GM18868 (cell line): Measurements from ENCODE around the gene SYT8.
"Not testable (repeated sequence)": the region's sequence is repeated elsewhere in the genome, so short reads cannot be mapped to it uniquely, and the experiment has no call there.

Experiments used
- ATAC-seq: cut with Tn5 transposase; IDR thresholded peaks from one replicate; pipeline ENCODE4 v1.9.1; 2021; ENCODE audit warnings: mild to moderate bottlenecking, moderate library complexity; ENCODE audit not compliant: unreplicated experiment

SYT8 gene

DNA sequence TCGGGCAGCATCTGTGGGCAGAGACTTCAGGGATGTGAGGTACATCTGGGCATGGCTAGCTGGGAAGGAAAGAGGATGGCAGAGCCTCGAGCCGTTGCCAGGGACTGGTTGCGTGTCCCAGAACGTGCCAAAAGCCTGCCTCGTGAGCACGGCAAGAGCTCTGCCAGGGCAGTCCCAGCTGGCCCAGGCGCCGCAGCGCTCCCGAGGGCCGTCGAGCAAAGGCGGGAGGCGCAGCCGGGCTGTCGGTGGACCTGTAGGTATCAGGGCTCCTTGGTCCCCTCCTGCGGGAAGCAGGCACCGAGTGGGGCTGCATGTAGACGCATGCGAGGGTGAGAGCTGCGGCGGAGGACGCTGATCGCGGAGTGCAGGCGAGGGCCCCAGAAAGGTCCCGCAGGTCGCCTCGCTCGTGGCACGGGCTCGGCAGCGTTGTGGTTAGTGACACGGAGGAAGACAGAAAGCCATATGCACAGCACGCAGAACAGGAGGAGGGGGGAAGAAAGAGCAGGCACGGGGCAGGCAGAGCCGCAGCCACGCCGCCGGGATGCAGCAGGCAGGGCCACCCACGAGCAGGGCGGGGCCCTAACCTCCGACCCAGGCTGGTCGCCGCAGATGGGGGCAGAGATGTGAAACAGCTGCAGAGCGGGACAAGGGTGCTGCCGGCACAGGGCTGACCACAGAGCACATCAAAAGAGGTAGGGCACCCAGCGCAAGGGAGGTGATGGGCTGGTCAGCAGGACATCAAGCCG, 36.1 kb downstream of the SYT8 start:
- ATAC-seq: no peak

DNA sequence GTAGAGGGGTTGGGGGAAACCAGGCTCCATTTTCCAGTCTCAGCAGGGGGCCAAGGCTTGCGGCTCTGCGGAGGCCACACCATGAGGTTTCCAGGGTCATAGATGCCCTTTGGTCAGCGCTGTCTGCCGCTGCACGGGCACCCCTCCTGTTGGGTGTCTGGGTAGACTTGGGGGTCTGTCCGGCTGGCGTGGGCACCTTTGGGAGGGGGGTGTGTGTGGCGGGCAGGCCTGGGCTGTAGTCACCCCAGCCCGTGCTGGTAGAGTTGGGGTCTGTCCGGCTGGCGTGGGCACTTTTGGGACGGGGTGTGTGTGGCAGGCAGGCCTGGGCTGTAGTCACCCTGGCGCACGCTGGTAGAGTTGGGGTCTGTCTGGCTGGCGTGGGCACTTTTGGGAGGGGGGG, 36.7 kb downstream of the SYT8 start:
- no peak for ATAC-seq

DNA sequence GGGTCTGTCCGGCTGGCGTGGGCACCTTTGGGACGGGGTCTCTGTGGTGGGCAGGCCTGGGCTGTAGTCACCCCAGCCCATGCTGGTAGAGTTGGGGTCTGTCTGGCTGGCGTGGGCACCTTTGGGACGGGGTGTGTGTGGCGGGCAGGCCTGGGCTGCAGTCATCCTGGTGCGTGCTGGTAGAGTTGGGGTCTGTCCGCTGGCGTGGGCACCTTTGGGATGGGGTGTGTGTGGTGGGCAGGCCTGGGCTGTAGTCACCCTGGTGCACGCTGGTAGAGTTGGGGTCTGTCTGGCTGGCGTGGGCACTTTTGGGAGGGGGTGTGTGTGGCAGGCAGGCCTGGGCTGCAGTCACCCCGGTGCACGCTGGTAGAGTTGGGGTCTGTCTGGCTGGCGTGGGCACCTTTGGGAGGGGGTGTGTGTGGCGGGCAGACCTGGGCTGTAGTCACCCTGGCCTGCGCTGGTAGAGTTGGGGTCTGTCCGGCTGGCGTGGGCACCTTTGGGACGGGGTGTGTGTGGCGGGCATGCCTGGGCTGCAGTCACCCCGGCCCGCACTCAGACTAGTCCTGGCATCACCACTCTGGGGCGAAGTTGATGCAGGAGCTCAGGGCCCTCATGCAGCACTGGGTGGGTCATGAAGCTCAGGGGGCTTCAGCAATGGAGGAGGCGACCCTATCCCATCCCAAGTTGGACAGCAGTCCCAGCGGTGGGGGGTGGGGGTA, 37.6 kb downstream of the SYT8 start:
- ATAC-seq: no peak

DNA sequence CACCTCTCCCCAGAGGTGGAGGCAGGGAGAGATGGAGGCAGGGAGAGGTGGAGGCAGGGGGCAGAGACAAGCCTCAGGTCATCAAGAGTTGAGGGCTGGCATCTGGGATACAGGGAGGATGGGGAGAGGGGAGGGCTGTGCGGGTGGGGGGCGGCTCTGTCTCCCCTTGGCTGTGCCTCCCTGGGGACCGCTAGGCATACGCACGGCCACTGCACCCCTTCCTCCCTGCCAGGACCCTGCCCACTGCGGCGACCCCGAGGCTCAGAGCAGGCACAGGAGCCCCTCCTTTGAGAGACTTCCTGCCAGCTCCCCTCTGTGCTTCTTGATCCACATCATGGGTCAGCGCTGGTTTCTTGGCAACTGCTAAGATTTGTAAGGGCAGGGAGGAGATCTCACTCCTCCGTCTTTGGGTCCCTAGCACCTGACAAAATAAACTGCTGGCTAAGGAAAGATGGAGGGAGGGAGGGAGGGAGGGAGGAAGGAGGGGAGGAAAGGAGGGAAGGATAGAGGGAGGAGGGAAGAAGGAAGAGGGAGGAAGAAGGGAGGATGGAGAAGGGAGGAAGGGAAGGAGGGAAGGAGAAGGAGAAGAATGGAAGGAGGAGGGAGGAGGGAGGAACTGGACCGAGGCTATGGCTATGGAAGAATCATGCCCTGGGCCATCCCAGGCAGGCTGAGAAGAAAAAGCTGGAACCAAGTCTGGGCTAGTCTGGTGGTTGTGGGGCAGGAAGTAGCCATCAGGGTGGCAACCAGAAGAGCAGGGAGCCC, 38.4 kb downstream of the SYT8 start:
- ATAC-seq: no peak

DNA sequence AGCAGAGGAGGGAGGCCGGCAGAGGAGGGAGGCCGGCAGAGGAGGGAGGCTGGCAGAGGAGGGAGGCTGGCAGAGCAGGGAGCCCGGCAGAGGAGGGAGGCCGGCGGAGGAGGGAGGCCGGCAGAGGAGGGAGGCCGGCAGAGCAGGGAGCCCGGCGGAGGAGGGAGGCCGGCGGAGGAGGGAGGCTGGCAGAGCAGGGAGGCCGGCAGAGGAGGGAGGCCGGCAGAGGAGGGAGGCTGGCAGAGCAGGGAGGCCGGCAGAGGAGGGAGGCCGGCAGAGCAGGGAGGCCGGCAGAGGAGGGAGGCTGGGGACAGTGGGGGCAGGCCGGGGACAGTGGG, 39.0 kb downstream of the SYT8 start:
- ATAC-seq: not testable (repeated sequence)

DNA sequence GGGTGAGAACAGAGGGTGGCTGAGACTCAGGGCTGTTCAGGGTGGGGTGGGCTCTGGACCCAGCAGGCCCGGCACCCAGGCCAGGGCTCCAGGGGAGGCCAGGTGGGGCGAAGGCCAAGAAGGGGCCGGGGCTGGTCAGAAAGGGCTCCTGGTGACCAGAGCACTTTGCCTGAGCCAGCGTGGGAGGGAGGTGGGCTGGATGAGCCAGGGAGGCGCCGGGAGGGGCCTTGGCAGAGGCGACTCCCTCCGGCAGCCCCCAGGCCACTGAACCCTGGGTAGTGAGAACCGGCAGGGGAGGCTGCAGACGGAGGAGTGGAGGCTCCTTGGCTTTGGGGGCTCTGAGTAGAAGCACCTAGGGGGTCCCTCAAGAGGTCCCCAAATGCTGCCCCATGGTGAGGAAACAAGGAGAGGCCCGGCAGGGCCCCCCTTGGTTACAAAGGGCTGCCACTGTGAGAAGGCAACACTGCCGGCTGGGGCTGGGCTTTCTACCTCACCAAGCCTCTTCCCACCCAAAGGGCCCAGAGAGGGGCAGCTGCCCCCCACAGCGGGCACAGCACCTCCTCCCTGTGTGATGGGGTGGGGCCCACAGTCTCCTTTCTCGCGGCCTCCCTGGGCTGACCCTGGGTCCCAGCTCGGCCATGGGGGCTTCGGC, 39.8 kb downstream of the SYT8 start:
- ATAC-seq: not testable (repeated sequence)

DNA sequence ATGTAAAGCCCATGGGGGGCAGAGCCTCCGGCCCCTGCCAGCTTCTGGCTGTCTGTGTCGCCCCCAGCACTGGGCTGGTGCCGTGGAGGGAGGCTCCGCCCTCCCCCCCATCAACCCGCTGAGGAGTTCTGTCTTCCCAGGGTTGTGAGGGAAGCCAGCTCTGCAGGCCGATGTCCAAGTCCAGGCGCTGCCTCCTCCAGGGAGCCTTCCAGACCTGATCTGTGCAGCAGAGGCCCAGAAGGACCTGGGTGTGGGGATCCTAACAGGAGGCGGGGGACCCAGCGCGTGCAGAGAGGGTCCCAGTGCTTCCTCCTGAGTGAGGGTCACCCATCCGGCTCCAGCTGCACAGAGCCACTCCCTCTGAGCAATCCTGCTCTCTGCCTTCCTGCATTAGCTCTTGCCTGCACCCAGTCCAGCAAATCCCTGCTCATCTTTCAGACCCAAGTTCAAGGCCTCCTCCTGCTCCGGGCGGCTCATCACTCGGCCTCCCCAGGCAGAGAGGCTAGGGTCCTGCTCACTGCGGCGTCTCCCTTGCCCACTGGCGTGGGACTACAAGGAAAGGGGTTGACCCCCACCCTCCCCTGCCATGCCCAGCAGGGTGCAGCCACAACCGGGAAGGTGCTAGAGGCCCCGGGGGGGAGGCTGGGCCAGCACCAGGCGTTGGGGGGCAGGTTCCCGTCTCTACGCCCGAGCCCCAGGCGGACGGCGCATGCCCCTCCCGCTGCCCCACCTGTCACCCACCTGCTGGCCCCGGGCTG, 40.5 kb downstream of the SYT8 start:
- ATAC-seq: no peak

DNA sequence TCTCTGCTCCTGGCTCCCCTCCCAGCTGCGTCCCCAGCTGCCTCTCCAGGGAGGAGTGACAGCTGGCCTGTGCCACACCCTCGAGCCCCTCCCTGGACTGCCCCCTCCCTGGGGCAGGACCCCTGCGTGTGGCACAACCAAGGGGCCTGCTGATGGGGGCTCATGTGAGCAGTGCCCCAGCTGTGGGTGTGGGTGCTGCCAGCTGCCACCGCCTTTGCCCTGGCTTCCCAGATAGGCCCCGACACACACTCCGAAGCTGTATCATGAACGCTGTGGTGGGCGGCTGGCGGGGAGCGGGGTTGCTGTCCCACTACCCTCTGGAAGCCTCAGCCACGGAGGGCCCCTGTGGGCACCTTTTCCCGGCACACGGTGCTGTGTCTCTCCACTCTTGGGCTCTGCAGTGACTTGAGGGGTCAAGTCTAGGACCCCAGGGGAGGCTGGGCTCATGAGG, 41.1 kb downstream of the SYT8 start:
- not testable (repeated sequence) for ATAC-seq

DNA sequence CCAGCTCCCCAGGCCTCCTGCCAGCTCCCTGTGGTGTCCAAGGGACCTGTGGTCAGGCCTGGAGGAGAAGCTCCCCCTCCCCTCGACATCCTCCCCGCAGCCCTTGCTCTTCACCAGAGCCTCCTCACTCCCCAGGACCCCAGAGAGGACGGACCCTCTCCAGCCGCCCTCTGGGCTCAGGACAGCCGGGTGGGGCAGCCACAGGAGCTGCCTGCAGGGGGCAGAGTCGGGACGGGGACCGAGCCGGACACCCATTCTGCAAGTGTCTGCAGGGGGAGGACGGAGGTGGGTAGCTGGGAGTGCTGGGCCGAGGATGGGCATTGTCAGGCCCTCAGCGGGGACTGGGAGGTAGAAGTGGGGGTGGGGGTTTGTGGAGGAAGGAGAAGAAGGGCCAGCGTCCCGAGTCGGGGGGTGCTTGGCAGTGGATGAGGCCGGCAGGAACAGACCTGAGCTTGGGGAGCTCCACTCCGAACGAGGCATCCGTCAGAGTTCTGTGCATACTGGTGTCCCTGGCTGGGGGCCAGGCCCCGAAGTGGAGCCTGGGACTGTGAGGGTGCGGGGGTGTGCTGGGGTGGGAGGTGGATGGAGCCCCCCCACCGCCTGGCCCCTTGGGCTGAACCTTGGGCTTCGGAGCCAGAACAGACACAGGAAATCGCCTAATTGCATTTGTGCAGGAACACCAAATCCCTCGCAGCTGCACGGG, 41.7 kb downstream of the SYT8 start:
- no peak for ATAC-seq

DNA sequence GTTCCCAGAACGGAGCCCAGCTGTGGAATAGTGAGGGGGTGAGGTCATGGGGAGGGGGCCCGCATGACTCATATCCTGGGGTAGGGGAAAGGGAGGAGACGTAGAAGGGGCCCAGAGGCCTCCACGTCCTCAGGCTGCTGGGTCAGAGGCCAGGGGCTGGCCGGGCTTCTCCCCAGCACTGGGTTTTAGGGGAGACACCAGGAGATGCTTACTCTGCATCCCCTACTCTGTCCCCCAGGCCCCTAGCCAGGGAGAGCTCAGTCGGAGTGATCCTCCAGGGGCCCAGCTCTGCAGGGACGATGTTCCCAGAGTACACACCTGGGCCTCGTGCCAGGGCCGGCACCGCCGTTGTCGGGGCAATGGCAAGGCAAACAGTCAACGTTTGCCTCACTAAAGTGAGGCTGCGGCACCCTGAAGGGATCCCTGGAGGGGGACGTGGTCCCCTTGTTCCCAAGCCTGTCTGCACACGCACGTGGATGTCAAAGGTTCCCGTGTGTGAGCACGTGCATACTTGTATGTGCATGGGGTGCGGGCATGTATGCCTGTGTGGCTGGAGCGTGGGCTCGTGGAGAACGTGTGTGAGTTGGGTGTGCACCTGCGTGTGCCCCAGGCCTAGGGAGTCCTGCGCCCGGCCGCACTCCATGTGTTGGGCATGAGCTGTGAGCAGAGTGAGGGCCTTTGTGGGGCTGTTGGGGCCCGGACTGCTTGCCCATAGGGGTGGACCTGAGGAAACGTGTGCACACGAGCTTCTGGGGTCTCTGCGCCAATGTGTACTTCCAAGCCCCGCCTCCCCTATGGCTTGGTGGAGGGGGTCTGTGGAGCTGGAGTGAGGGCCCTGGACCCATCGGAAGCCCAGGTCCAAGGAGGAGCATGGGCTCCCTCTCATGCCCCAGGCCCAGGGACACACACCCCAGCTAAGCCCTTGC, 42.7 kb downstream of the SYT8 start:
- ATAC-seq: no peak

DNA sequence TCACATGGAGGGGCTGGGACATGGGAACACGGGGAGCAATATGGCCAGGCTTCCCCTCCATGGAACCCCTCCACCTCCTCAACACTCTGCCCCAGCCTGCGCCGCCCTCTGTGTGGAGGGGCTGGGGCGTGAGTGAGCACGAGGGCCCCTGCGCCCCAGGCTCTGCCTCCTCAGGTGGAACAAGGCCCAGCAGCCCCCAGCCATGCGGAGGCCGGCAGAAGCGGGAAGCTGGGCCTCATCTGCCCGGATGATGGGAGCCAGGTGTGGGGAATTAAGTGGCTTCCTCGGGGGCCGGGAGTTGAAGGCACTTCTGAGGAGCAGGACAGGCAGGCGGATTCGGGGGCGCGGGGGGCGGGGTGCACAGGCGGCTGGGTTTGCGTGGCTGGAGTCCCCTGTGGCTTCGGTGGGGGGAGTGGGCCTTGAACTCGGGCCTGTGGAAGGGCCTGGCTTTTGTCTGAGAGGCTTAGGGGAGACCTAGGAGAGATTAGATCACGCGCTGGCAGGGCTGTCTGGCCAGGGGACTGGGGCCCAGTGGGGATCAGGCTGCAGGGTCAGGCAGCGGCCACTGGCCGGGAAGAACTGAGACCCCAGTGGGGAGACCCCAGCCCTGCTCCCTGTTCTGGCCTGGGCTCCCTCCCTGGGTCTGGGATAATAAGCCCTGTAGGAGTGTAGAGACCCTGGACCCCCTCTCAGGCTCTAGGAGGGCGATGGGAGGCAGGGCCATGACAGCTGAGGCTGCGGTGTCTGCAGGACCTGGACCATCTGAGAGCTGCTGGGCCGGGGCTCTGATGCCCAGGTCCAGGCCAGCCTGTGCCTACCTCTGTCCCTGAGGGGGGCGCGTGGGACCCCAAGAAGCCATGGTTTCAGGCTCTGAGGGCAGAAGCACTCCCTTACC, 43.6 kb downstream of the SYT8 start:
- ATAC-seq: no peak

DNA sequence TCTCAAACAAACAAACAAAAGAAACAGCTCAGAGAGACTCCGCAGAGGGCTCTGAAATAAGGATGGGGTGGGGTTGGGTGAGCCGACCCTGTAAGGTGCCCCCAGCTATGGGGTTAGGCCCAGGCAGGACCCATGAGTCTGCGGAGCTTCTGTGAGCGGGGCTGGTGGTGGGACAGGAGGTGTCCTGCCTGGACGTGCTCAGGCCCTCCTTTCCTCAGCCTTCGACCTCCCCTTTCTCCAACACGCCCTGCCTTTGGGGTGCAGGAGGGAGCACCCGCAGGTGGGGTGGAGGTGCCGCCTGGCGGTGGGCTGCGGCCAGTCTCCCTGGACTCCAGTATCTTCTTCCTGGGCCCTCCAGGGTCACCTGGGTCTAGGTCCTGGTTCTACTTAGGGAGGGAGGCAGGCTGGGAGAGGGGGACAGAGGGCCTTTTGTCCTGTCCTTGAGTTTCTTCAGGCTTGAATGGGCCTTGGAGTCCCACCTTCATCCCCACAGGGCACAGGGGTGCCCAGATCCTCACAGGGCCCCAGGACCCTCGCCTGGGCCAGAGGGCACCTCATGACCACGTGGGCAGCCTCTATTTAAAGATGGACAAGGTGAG, 44.7 kb downstream of the SYT8 start:
- ATAC-seq: no peak

DNA sequence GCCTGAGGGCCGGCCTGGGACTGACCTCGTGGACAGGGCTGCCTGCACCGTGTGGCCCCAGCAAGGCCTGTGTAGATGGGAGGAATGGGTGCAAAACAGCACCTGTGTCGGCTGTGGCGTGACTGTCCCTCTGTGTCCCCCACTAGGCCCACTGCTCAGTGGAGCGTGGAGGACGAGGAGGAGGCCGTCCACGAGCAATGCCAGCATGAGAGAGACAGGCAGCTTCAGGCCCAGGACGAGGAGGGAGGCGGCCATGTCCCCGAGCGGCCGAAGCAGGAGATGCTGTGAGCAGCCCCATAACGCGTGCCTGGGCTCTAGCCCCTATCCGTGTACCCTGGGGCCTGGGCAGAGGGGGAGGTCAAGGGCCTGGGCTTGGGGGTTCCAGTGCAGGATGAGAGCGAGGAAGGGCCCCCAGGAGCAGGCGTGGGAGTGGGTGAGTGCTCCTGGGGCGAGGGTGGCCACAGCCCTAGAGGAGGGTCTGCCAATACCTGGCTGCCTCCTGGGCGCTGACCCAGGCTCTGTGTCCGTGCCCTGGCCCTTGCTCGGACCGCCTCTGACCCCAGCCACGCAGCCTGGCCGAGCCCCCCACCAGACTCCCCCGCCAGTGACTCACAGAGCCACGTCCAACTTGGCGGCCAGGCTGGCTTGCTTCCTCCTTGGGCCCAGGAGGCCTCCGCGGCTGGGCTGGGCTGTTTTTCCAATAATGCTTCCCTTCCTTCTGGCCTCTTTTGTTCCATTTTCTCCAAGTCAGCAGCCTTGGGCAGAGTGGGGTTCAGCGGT, 45.3 kb downstream of the SYT8 start:
- no peak for ATAC-seq

DNA sequence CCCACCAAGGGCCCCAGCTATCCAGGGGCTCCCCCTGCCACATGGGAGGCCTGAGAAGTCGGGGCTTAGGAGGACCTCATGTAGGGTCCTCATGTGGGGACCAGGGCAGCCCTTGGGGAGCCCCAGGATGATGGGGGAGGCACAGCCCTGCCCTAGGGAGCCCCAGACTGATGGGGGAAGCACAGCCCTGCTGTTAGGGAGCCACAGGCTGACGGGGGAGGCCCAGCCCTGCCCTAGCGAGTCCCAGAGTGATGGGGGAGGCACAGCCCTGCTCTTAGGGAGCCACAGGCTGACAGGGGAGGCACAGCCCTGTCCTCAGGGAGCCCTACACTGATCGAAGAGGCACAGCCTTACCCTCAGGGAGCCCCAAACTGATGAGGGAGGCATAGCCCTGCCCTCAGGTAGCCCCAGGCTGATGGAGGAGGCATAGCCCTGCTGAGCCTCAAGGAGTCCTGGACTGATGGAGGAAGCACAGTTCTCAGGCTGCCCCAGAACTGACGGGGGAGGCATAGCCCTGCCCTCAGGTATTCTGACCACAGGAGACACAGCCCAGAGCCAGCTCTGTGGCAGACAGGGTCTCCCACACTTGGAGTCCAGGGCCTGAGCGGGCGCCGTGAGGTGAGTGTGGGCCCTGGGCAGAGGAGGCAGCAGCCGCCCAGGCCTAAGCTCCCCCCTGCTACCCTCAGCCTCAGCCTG, 46.1 kb downstream of the SYT8 start:
- no peak for ATAC-seq

DNA sequence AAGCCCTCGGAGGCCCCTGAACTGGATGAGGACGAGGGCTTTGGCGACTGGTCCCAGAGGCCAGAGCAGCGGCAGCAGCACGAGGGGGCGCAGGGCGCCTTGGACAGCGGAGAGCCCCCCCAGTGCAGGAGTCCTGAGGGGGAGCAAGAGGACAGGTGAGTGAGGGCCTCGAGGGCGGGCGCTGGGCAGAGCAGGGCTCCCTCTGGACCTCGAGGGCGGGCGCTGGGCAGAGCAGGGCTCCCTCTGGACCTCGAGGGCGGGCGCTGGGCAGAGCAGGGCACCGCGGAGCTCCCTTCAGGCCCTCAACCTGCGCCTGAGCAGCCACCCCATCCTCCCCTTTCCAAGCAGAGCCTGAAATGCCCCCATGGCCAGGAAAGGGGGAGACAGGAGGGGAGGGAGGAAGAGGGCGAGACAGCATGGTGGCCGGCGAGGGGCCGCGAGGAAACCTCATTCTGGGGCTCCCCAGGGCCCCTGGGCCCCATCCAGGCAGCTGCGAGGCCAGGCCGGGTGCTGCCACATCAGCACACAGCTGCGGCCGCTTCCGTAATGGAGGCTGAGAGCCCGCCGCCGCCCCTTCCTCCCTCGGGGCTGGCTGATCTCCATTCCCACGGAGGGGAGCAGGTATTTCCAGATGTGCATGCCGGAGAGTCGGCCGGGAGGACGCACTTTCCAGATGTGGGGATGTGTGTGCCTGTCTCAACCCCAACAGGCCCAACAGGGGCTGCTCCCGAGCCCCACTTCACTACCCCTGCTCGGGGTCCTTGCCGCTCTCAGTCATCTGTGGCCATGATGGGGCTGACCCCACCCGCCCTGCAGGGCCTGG, 46.9 kb downstream of the SYT8 start:
- peak; percentile 35 for ATAC-seq
